Measurements from ENCODE around the gene LRMDA.

DNA sequence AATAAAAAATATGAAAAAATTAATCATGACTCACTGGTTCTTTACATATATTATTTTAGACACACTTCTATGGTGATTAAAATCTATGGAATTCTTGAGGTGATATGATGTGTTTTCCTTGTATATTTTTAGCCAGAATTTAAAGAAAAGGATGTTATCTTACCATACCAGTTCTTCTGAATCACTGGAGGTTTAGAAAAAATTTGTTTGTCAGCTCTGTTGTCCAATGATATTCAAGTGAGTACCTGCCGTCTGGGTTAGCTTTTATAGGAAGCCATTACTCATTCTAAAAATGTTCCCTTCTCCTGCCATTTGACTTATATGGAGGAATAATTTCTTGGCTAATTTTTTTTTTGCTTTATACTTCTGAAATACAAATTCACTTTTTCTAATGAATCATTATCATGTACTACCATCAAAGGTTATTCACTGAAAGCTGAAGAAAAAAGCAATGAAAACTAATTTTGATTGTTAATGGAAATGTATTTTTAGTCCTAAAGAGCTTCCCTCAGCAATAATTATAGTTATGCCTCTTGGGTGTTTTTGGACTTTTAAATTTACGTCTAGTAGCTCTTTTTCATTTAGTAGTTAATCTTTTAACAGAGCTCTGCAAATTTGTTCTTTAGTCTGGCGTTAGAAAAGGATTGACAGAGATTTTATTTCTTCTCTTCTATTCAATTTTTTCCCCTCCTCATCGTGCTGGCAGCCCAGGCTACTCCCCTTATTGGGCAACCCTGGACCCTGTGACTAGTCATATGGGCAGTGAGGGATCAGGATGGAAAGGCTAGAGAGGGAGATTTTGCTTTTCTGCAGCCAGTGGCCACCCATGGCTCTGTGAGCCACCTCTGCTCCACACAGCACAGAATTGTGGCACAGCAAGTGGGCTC, 434.2 kb downstream of the LRMDA start:
- TF ChIP-seq, protein P1, sequence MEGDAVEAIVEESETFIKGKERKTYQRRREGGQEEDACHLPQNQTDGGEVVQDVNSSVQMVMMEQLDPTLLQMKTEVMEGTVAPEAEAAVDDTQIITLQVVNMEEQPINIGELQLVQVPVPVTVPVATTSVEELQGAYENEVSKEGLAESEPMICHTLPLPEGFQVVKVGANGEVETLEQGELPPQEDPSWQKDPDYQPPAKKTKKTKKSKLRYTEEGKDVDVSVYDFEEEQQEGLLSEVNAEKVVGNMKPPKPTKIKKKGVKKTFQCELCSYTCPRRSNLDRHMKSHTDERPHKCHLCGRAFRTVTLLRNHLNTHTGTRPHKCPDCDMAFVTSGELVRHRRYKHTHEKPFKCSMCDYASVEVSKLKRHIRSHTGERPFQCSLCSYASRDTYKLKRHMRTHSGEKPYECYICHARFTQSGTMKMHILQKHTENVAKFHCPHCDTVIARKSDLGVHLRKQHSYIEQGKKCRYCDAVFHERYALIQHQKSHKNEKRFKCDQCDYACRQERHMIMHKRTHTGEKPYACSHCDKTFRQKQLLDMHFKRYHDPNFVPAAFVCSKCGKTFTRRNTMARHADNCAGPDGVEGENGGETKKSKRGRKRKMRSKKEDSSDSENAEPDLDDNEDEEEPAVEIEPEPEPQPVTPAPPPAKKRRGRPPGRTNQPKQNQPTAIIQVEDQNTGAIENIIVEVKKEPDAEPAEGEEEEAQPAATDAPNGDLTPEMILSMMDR (IDR thresholded peaks at IDR 0.05), result no peak
- TF ChIP-seq EZH2 (IDR thresholded peaks at IDR 0.05) (no peak), EZH2phosphoT487 (IDR thresholded peaks at IDR 0.05) (no peak)

Measured in neural progenitor cell (in vitro differentiated cells).